SK-N-SH (cell line): ENCODE results near the gene DEPP1. TPM values are rescaled to one million over a fixed set of nuclear protein-coding genes. Genes with fewer than 3 reads are reported as not detected.

ENCODE experiments used
- CTCF ChIA-PET: fragments of 300-600, 350-600 bp; formaldehyde crosslinking; extraction: SDS; loops from one replicate; lab custom pipeline; 2021; lab: Yijun Ruan, JAX
- POLR2A ChIA-PET: fragments of 350-600 bp; sonication (Branson Sonifier 250); formaldehyde crosslinking; extraction: SDS; loops from one replicate; lab custom pipeline; 2020; ENCODE audit warnings: antibody characterized with exemption, inconsistent platforms; lab: Yijun Ruan, JAX
- DNase-seq: peaks from one replicate; pipeline ENCODE4 v3.0.0; 2012
- H2AFZ ChIP-seq: fragments of 200-600 bp; sonication (generic); 2 replicates; pipeline ENCODE4 v1.8.1; 2016; ENCODE audit warnings: antibody characterized with exemption, mild to moderate bottlenecking, low read depth
- H3F3A ChIP-seq: fragments of 200-600 bp; sonication (generic); replicated peaks from 2 replicates; pipeline ENCODE3; 2016; ENCODE audit warnings: antibody characterized with exemption, mild to moderate bottlenecking; ENCODE audit not compliant: insufficient read depth
- H3K27ac ChIP-seq, 2 experiments: fragments of 200-500 bp in 1 of 2; fragments of 200-600 bp in 1 of 2; sonication (Bioruptor generic) in 1 of 2; sonication (generic), shearing (Covaris generic) in 1 of 2; 2 replicates each; pipeline versions ENCODE4 v1.5.1 to v1.6.1; 2014 to 2016; ENCODE audit warnings: low read depth in 2 of 2, inconsistent platforms in 1 of 2, low read length in 1 of 2, mild to moderate bottlenecking in 1 of 2, mixed read lengths in 1 of 2
- H3K27me3 ChIP-seq: fragments of 200-600 bp; sonication (generic), shearing (Covaris generic); 2 replicates; pipeline ENCODE4 v1.6.1; 2016; ENCODE audit warnings: mixed run types; ENCODE audit not compliant: insufficient read depth
- H3K36me3 ChIP-seq, 2 experiments: fragments of 200-500 bp in 1 of 2; fragments of 200-600 bp in 1 of 2; sonication (Bioruptor generic) in 1 of 2; sonication (generic) in 1 of 2; replicated peaks in 1 of 2; 2 replicates each; pipeline versions ENCODE3 to v1.5.1; 2014 to 2016; ENCODE audit warnings: low read length in 1 of 2, mild to moderate bottlenecking in 1 of 2; ENCODE audit not compliant: insufficient read depth in 2 of 2, control insufficient read depth in 1 of 2
- H3K4me1 ChIP-seq, 2 experiments: fragments of 200-500 bp in 1 of 2; fragments of 200-600 bp in 1 of 2; sonication (Bioruptor generic) in 1 of 2; sonication (generic), shearing (Covaris generic) in 1 of 2; 2 replicates each; pipeline versions ENCODE4 v1.5.1 to v1.6.1; 2014 to 2016; ENCODE audit warnings: low read depth in 1 of 2, low read length in 1 of 2, mixed run types in 1 of 2; ENCODE audit not compliant: insufficient read depth in 2 of 2, control insufficient read depth in 1 of 2
- H3K4me2 ChIP-seq: fragments of 200-600 bp; sonication (generic), shearing (Covaris generic); 2 replicates; pipeline ENCODE4 v1.6.1; 2017; ENCODE audit warnings: mixed run types
- H3K4me3 ChIP-seq, 2 experiments: fragments of 200-500 bp in 1 of 2; fragments of 200-600 bp in 1 of 2; sonication (Bioruptor generic) in 1 of 2; sonication (generic), shearing (Covaris generic) in 1 of 2; 2 replicates each; pipeline versions ENCODE4 v1.5.1 to v1.8.1; 2014 to 2016; ENCODE audit warnings: low read depth in 2 of 2, inconsistent platforms in 1 of 2, low read length in 1 of 2, mild to moderate bottlenecking in 1 of 2, mixed read lengths in 1 of 2, moderate library complexity in 1 of 2
- H3K79me2 ChIP-seq: fragments of 200-600 bp; sonication (generic); 2 replicates; pipeline ENCODE4 v1.8.1; 2017; ENCODE audit warnings: mild to moderate bottlenecking; ENCODE audit not compliant: insufficient read depth
- H3K9ac ChIP-seq: fragments of 200-600 bp; sonication (generic); 2 replicates; pipeline ENCODE4 v1.6.1; 2017; ENCODE audit warnings: mixed run types
- H3K9me2 ChIP-seq: fragments of 200-600 bp; sonication (generic); 2 replicates; pipeline ENCODE4 v1.6.1; 2017; ENCODE audit warnings: mixed run types
- H3K9me3 ChIP-seq: fragments of 200-600 bp; sonication (generic); 2 replicates; pipeline ENCODE4 v1.6.1; 2017; ENCODE audit warnings: mixed run types, mild to moderate bottlenecking, moderate library complexity
- H4K20me1 ChIP-seq: fragments of 200-600 bp; sonication (generic); 2 replicates; pipeline ENCODE4 v1.6.1; 2017; ENCODE audit warnings: mild to moderate bottlenecking, mixed run types; ENCODE audit not compliant: insufficient read depth
- CTCF ChIP-seq: fragments of 200-600 bp; sonication (generic); IDR thresholded peaks from 2 replicates; pipeline ENCODE4 v1.6.1; 2017; ENCODE audit warnings: antibody characterized with exemption, mild to moderate bottlenecking, moderate library complexity
- EP300 ChIP-seq, 2 experiments: IDR thresholded peaks; 2 replicates each; pipeline versions ENCODE4 v1.4.0 to v1.6.1; 2012; ENCODE audit warnings: borderline replicate concordance in 1 of 2, low read depth in 1 of 2, low read length in 1 of 2
- FOSL2 ChIP-seq: IDR thresholded peaks from 2 replicates; pipeline ENCODE4 v1.4.0; 2012; ENCODE audit warnings: low read depth, mild to moderate bottlenecking, moderate library complexity, borderline replicate concordance
- FOXJ3 ChIP-seq: sonication (generic); formaldehyde crosslinking; IDR thresholded peaks from 2 replicates; pipeline ENCODE4 v1.5.1; 2020; ENCODE audit warnings: mild to moderate bottlenecking, missing genetic modification reagents
- FOXM1 ChIP-seq: IDR thresholded peaks from 2 replicates; pipeline ENCODE4 v1.4.0; 2012; ENCODE audit warnings: low read depth, mild to moderate bottlenecking
- GABPA ChIP-seq: IDR thresholded peaks from 2 replicates; pipeline ENCODE4 v1.4.0; 2012; ENCODE audit warnings: low read depth, mild to moderate bottlenecking
- IRF3 ChIP-seq: fragments of 150-350 bp; IDR thresholded peaks from 2 replicates; pipeline ENCODE4 v1.6.1; 2016; ENCODE audit warnings: mild to moderate bottlenecking, low read depth, low read length
- NFIC ChIP-seq: IDR thresholded peaks from 2 replicates; pipeline ENCODE4 v1.4.0; 2012; ENCODE audit warnings: borderline replicate concordance
- PBX3 ChIP-seq: IDR thresholded peaks from 2 replicates; pipeline ENCODE4; 2012
- POLR2AphosphoS5 ChIP-seq: IDR thresholded peaks from 2 replicates; pipeline ENCODE4 v1.6.1; 2012; ENCODE audit warnings: low read depth, low read length
- SIN3A ChIP-seq: IDR thresholded peaks from 2 replicates; pipeline ENCODE4 v1.6.1; 2012; ENCODE audit warnings: low read depth, mild to moderate bottlenecking, low read length, moderate library complexity, borderline replicate concordance
- USF2 ChIP-seq: fragments of 150-350 bp; IDR thresholded peaks from 2 replicates; pipeline ENCODE4 v1.6.1; 2017; ENCODE audit warnings: antibody characterized with exemption, low read length, low read depth, borderline replicate concordance
- YY1 ChIP-seq: IDR thresholded peaks from 2 replicates; pipeline ENCODE4 v1.4.0; 2012; ENCODE audit warnings: low read depth, mild to moderate bottlenecking
- WGBS: methylation state at CpG from one replicate; pipeline ENCODE4 v1.1.6; 2017; ENCODE audit warnings: low lambda C conversion rate; 5-methylcytosine and 5-hydroxymethylcytosine counted together
- polyA plus RNA-seq, 3 experiments: library from polyadenylated mRNA; depleted of rRNA; stranded (reverse); fragments of >200 nt; gene quantifications; 2 replicates each; pipeline ENCODE4 v1.2.3, GENCODE V29; 2012
- TF ChIP-seq, protein P1 (sequence below): IDR thresholded peaks from 2 replicates; pipeline ENCODE4 v1.6.1; 2012; ENCODE audit warnings: mild to moderate bottlenecking, low read depth, low read length, moderate library complexity
- TF ChIP-seq, protein P2 (sequence below): IDR thresholded peaks from 2 replicates; pipeline ENCODE4 v1.4.0; 2012; ENCODE audit warnings: low read depth

The DEPP1 gene
- polyA plus RNA-seq, 1 of the 3 experiments (the other 2 are of a cell fraction) = 5.3 TPM

GRCh38 chr10:44954042-44954441 lies 24.6 kb downstream of the DEPP1 start:
- H3K79me2 ChIP-seq = peaks cover 7% of the 10 kb centered on the region
- no peak overlapping the region for H3K9ac ChIP-seq
- peaks cover 12 to 13% of the 10 kb centered on the region in 2 experiments; a peak in 3 of 4 replicates for H3K4me1 ChIP-seq
- TF ChIP-seq SIN3A (no peak), PBX3 (no peak), POLR2AphosphoS5 (no peak), NFIC (no peak), CTCF (no peak)
- TF ChIP-seq, protein P1, sequence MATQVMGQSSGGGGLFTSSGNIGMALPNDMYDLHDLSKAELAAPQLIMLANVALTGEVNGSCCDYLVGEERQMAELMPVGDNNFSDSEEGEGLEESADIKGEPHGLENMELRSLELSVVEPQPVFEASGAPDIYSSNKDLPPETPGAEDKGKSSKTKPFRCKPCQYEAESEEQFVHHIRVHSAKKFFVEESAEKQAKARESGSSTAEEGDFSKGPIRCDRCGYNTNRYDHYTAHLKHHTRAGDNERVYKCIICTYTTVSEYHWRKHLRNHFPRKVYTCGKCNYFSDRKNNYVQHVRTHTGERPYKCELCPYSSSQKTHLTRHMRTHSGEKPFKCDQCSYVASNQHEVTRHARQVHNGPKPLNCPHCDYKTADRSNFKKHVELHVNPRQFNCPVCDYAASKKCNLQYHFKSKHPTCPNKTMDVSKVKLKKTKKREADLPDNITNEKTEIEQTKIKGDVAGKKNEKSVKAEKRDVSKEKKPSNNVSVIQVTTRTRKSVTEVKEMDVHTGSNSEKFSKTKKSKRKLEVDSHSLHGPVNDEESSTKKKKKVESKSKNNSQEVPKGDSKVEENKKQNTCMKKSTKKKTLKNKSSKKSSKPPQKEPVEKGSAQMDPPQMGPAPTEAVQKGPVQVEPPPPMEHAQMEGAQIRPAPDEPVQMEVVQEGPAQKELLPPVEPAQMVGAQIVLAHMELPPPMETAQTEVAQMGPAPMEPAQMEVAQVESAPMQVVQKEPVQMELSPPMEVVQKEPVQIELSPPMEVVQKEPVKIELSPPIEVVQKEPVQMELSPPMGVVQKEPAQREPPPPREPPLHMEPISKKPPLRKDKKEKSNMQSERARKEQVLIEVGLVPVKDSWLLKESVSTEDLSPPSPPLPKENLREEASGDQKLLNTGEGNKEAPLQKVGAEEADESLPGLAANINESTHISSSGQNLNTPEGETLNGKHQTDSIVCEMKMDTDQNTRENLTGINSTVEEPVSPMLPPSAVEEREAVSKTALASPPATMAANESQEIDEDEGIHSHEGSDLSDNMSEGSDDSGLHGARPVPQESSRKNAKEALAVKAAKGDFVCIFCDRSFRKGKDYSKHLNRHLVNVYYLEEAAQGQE = no peak
- TF ChIP-seq, protein P2, sequence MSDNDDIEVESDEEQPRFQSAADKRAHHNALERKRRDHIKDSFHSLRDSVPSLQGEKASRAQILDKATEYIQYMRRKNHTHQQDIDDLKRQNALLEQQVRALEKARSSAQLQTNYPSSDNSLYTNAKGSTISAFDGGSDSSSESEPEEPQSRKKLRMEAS = no peak
- no peak overlapping the region for H3K4me2 ChIP-seq
- no peaks in the 10 kb centered on the region for H3K9me3 ChIP-seq
- no peaks in the 10 kb centered on the region for H4K20me1 ChIP-seq
- DNase-seq = no peak
- no peak overlapping the region for H3K4me3 ChIP-seq
- H3F3A ChIP-seq = no peaks in the 10 kb centered on the region
- no peaks in the 10 kb centered on the region for H3K27me3 ChIP-seq
- no peaks in the 10 kb centered on the region for H3K9me2 ChIP-seq
- peaks cover 0 to 8% of the 10 kb centered on the region in 2 experiments for H3K36me3 ChIP-seq
- ChIA-PET POLR2A (interaction anchor here (0.6 kb wide), 1 partner anchor 68 kb away, joined by 3 read pairs; no protein-coding TSS in a partner anchor), CTCF (interaction anchor here (1.3 to 3.9 kb wide), 2 partner anchors 22 to 27 kb away, joined by 3 to 25 read pairs; no protein-coding TSS in a partner anchor)
- no peak overlapping the region for H3K27ac ChIP-seq
- H2AFZ ChIP-seq = no peak overlapping the region

- 71% methylated on average over 2 of the region's 2 CpGs for WGBS
- Histone ChIP-seq H3K4me2 (no peak overlapping the region), H3K27ac (no peak overlapping the region), H3K4me1 (peaks cover 4 to 6% of the 10 kb centered on the region in 2 experiments; a peak in 2 of 4 replicates), H3K4me3 (no peak overlapping the region), H3K27me3 (no peaks in the 10 kb centered on the region), H3K9me2 (no peaks in the 10 kb centered on the region), H3F3A (no peaks in the 10 kb centered on the region), H3K9ac (no peak overlapping the region), H4K20me1 (no peaks in the 10 kb centered on the region), H2AFZ (no peak overlapping the region), H3K79me2 (no peaks in the 10 kb centered on the region; the same call in 1 of the 2 replicates), H3K36me3 (peaks cover 0 to 8% of the 10 kb centered on the region in 2 experiments), H3K9me3 (no peaks in the 10 kb centered on the region)
- POLR2A ChIA-PET = no interaction called here
- DNase-seq = no peak
- CTCF ChIA-PET = interaction anchor here (0.7 to 3.9 kb wide), 3 partner anchors 13 to 20 kb away, joined by 3 to 25 read pairs (median 3); no protein-coding TSS in a partner anchor
- TF ChIP-seq FOSL2 (no peak), YY1 (no peak), GABPA (no peak), EP300 (IDR thresholded peaks at IDR 0.05; ENCODE audit: borderline replicate concordance in 1 of 2, low read depth in 1 of 2, low read length in 1 of 2) (no peak), USF2 (no peak), FOXM1 (no peak), IRF3 (no peak), FOXJ3 (CRISPR knock-in tag) (no peak)
Measured at GRCh38 chr10:44952779-44953231, 25.8 kb downstream of the DEPP1 start.
